Muscle layer of duodenum (tissue), 2 donors: Measurements from ENCODE around the gene SMG6.

ENCODE experiments used
- H3K27ac ChIP-seq: one replicate; pipeline ENCODE4 v1.7.0; 2013; ENCODE audit warnings: mild to moderate bottlenecking, low read length
- H3K27me3 ChIP-seq: one replicate; pipeline ENCODE4 v1.7.0; 2013; ENCODE audit warnings: low read depth, mild to moderate bottlenecking, control low read depth, low read length
- H3K36me3 ChIP-seq, 2 donors: one replicate each; pipeline ENCODE4 v1.7.0; 2013; ENCODE audit warnings: low read length in 2 of 2, control low read depth in 1 of 2, mild to moderate bottlenecking in 1 of 2; ENCODE audit not compliant: insufficient read depth in 2 of 2, control insufficient read depth in 1 of 2
- H3K4me1 ChIP-seq, 2 donors: one replicate each; pipeline ENCODE4 v1.7.0; 2013; ENCODE audit warnings: low read length in 2 of 2, mild to moderate bottlenecking in 2 of 2, control low read depth in 1 of 2, moderate library complexity in 1 of 2; ENCODE audit not compliant: insufficient read depth in 2 of 2, control insufficient read depth in 1 of 2
- H3K4me3 ChIP-seq, 2 donors: one replicate each; pipeline ENCODE4 v1.7.0; 2013; ENCODE audit warnings: low read length in 2 of 2, low read depth in 1 of 2, mild to moderate bottlenecking in 1 of 2
- H3K9me3 ChIP-seq, 2 donors: one replicate each; pipeline ENCODE4 v1.7.0; 2013; ENCODE audit warnings: low read length in 2 of 2, control low read depth in 1 of 2, mild to moderate bottlenecking in 1 of 2; ENCODE audit not compliant: control insufficient read depth in 1 of 2
- donor health status: healthy.

Gene SMG6

DNA sequence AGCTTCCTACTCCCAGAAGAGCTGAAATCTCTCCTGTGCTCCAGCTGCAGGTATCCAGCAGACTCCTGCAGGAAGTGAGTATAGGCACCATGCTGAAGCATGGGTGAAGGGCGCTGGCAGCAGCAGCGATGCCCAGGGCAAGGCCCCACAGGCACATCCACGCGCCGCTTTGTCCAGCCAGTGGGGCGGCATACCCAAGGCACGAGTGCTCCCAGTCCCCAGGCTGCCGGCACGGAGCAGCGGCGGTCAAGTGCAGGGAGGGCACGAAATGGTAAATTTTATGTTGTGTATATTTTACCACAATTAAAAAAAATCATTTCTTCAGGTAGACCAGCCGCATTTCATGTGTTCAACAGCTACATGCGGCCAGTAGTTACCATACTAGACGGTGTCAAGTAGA is 175.6 kb downstream of the SMG6 start:
- Histone ChIP-seq H3K36me3 (peaks cover 0 to 11% of the 10 kb centered on the region in 2 donors), H3K4me3 (no peak overlapping the region), H3K4me1 (peaks cover 6 to 14% of the 10 kb centered on the region in 2 donors), H3K27me3 (no peaks in the 10 kb centered on the region), H3K9me3 (no peaks in the 10 kb centered on the region), H3K27ac (no peak overlapping the region)

DNA sequence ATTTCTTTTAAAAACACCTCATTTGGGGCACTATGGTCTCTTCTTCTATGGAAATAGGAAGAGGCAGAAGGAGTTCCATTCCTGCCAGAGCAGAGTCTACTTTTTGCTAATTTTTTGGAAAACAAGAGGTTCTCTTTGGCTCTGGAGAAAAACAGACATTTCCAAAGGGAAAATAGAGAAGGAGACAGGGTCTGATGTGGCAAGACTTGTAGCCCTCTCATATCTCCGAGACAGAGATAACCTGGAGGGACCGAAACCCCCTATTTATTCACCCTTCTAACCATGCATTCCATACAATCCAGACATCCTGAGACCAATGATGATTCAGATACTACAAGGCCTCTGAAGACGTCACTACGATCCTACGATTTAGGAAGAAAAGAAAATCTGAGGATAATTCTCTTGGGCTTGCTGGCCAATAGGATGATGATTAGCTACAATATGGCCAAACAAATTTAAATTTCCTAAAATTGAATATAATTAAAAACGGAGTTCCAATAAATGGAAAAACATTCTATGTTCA is 178.5 kb downstream of the SMG6 start:
- H3K4me3 ChIP-seq: no peak overlapping the region
- H3K36me3 ChIP-seq: peaks cover 3 to 11% of the 10 kb centered on the region in 2 donors
- peaks cover 15 to 19% of the 10 kb centered on the region in 2 donors for H3K4me1 ChIP-seq
- no peak overlapping the region for H3K27ac ChIP-seq
- H3K27me3 ChIP-seq: no peaks in the 10 kb centered on the region
- H3K9me3 ChIP-seq: no peaks in the 10 kb centered on the region

DNA sequence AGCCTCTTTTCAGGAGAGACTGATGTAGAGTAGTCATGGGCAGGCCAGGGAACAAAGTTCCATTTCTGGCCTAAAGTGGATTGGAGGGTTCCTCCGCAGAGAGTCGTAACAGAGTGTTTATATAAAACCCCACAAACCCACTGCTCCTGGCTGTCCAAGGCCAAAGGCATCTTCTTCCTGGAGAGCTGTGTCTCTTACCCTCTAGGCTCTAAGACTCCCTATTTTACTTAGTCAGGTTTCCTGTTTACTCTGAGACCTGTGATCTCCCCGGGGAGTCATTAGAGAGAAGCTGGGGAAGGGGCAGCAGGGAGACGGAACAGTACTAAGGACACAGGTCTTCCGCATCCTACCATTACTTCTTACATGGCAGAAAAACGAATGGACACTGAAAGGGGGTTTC is 179.2 kb downstream of the SMG6 start:
- peaks cover 15 to 19% of the 10 kb centered on the region in 2 donors for H3K4me1 ChIP-seq
- H3K4me3 ChIP-seq: no peak overlapping the region
- H3K27ac ChIP-seq: peak overlapping the region; percentile 25

GRCh38 chr17:2123375-2124251 is 180.0 kb downstream of the SMG6 start:
- no peaks in the 10 kb centered on the region for H3K9me3 ChIP-seq
- H3K4me1 ChIP-seq: peaks cover 15 to 19% of the 10 kb centered on the region in 2 donors
- H3K4me3 ChIP-seq: peak overlapping the region in 1 of 2 donors; percentile 3
- H3K27ac ChIP-seq: peak overlapping the region; percentile 25
- no peaks in the 10 kb centered on the region for H3K27me3 ChIP-seq
- peaks cover 5 to 11% of the 10 kb centered on the region in 2 donors for H3K36me3 ChIP-seq

More for the DNA sequence above, 179.2 kb downstream of the SMG6 start:
- Histone ChIP-seq H3K27me3 (no peaks in the 10 kb centered on the region), H3K36me3 (peaks cover 5 to 11% of the 10 kb centered on the region in 2 donors), H3K9me3 (no peaks in the 10 kb centered on the region)

- Histone ChIP-seq H3K27ac (peak overlapping the region; percentile 5), H3K4me3 (peak overlapping the region in 1 of 2 donors; percentile 3), H3K36me3 (peaks cover 5 to 8% of the 10 kb centered on the region in 2 donors), H3K4me1 (peaks cover 15 to 19% of the 10 kb centered on the region in 2 donors), H3K9me3 (no peaks in the 10 kb centered on the region), H3K27me3 (no peaks in the 10 kb centered on the region)
Observed at GRCh38 chr17:2122641-2123302, 180.8 kb downstream of the SMG6 start.

DNA sequence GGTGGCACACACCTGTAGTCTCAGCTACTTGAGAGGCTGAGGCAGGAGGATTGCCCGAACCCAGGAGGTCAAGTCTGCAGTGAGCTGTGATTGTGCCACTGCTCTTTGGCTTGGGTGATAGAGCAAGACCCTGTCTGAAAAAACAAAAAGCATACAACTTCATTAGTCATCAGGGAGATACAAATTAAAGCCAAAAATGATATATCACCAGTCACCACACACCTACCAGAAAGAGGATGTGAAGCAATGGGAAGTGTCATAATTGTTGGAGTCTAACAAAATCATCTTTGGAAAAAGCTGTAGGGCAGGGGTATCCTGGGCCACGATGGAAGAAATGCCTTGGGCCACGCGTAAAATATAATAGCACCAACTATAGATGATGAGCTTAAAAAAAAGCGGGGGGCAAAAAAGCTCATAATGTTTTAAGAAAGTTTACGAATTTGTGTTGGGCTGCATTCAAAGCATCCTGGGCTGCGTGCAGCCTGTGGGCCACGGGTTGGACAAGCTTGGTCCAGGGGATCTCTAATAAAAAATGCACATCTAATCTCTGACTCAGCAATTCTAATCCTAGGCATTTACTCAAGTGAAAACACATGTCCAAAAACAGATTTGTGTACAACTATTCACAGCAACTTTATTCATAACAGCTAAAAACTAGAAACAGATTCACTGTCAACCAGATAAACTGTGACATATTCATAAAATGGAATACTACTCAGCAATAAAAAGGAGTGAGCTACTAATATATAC is 182.8 kb downstream of the SMG6 start:
- H3K4me1 ChIP-seq: peaks cover 15 to 19% of the 10 kb centered on the region in 2 donors
- H3K27ac ChIP-seq: no peak overlapping the region
- no peak overlapping the region for H3K4me3 ChIP-seq

GRCh38 chr17:2113279-2113622 is 190.3 kb downstream of the SMG6 start:
- Histone ChIP-seq H3K4me1 (no peaks in the 10 kb centered on the region), H3K27me3 (no peaks in the 10 kb centered on the region)

More for the DNA sequence above, 182.8 kb downstream of the SMG6 start:
- H3K9me3 ChIP-seq: no peaks in the 10 kb centered on the region
- H3K36me3 ChIP-seq: peaks cover 0 to 5% of the 10 kb centered on the region in 2 donors
- no peaks in the 10 kb centered on the region for H3K27me3 ChIP-seq

GRCh38 chr17:2111691-2112090 is 191.9 kb downstream of the SMG6 start:
- Histone ChIP-seq H3K4me3 (no peak overlapping the region), H3K27me3 (no peaks in the 10 kb centered on the region), H3K36me3 (no peaks in the 10 kb centered on the region), H3K9me3 (no peaks in the 10 kb centered on the region), H3K4me1 (peaks cover 0 to 3% of the 10 kb centered on the region in 2 donors), H3K27ac (no peak overlapping the region)

More at GRCh38 chr17:2113279-2113622, 190.3 kb downstream of the SMG6 start:
- no peaks in the 10 kb centered on the region for H3K36me3 ChIP-seq
- H3K27ac ChIP-seq: no peak overlapping the region
- no peak overlapping the region for H3K4me3 ChIP-seq
- H3K9me3 ChIP-seq: no peaks in the 10 kb centered on the region

DNA sequence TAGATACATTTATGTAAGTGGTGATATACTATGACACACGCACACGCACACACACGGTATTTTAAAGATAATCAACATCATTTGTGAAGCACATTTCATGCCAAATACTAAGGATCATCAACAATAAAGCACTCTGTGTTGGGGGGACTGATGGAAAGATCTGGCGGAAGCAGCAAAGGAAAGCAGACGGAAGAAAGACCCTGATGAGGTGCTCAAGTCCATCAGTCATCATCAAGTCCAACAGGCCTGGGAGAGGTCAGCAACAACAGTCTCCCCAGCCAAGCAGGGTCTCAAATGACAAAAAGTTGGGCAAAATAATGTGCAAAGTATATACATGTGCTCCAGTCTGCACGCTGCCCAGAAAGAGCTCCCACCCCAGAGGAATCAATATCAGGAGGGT is 193.1 kb downstream of the SMG6 start:
- no peaks in the 10 kb centered on the region for H3K36me3 ChIP-seq
- no peaks in the 10 kb centered on the region for H3K27me3 ChIP-seq
- H3K27ac ChIP-seq: no peak overlapping the region
- peaks cover 0 to 3% of the 10 kb centered on the region in 2 donors for H3K4me1 ChIP-seq
- H3K4me3 ChIP-seq: no peak overlapping the region
- H3K9me3 ChIP-seq: no peaks in the 10 kb centered on the region

DNA sequence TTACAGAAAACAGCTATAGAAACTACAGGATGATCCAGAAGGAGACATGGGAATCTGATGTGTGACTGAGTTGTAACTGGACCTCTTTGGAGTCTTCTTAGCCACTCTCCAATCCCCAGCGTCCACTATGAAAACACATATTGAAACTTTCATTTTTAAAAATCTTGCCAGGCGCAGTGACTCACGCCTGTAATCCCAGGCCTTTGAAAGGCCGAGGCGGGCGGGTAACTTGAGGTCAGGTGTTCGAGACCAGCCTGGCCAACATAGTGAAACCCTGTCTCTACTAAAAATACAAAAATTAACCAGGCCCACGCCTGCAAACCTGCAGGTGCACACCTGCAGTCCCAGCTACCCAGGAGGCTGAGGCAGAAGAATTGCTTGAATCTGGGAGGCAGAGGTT is 195.4 kb downstream of the SMG6 start:
- Histone ChIP-seq H3K9me3 (no peaks in the 10 kb centered on the region), H3K27me3 (no peaks in the 10 kb centered on the region), H3K4me3 (no peak overlapping the region), H3K27ac (no peak overlapping the region), H3K36me3 (no peaks in the 10 kb centered on the region), H3K4me1 (peaks cover 0 to 3% of the 10 kb centered on the region in 2 donors)

DNA sequence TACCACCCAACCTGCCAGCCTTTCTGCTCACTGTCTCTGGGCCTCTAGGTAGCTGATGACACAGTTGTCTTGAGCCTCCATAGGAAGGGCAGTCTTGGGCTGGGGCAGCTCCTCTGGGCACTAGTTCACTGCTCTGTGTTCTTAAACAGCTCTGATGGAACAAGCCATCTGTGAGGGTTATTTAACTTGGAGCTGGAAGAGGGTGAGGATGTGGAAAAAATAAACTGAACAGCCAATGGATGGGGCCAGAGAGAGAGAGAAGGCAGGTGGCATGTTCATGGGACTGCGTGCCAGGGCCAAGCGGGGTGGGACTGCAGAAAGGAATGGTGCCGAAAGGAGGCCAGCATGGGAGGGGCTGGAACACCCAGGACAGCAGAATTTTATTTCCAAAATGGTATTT is 196.1 kb downstream of the SMG6 start:
- H3K27me3 ChIP-seq: no peaks in the 10 kb centered on the region
- no peak overlapping the region for H3K27ac ChIP-seq

More for the DNA sequence above, 196.1 kb downstream of the SMG6 start:
- no peaks in the 10 kb centered on the region for H3K9me3 ChIP-seq
- no peak overlapping the region for H3K4me3 ChIP-seq
- H3K36me3 ChIP-seq: no peaks in the 10 kb centered on the region
- H3K4me1 ChIP-seq: peaks cover 0 to 3% of the 10 kb centered on the region in 2 donors
